HG03135 (cell line): Measurements from ENCODE around the gene P2RX6.
"Not testable (repeated sequence)": the region's sequence is repeated elsewhere in the genome, so short reads cannot be mapped to it uniquely, and the experiment has no call there.

Source experiments
- ATAC-seq: cut with Tn5 transposase; IDR thresholded peaks from one replicate; pipeline ENCODE4 v1.9.1; 2021; ENCODE audit warnings: mild to moderate bottlenecking, moderate library complexity; ENCODE audit not compliant: unreplicated experiment

Gene P2RX6

GRCh38 chr22:21051145-21051830, 36.3 kb downstream of the P2RX6 start:
- no peak for ATAC-seq

- ATAC-seq, result no peak
Observed at GRCh38 chr22:21051831-21052400, 37.0 kb downstream of the P2RX6 start.

GRCh38 chr22:21052715-21053459, 37.9 kb downstream of the P2RX6 start:
- ATAC-seq, result no peak

GRCh38 chr22:21054046-21054713, 39.2 kb downstream of the P2RX6 start:
- no peak for ATAC-seq

GRCh38 chr22:21054714-21055563, 40.0 kb downstream of the P2RX6 start:
- ATAC-seq, result no peak

- no peak for ATAC-seq
Observed at GRCh38 chr22:21055564-21055834, 40.5 kb downstream of the P2RX6 start.

DNA sequence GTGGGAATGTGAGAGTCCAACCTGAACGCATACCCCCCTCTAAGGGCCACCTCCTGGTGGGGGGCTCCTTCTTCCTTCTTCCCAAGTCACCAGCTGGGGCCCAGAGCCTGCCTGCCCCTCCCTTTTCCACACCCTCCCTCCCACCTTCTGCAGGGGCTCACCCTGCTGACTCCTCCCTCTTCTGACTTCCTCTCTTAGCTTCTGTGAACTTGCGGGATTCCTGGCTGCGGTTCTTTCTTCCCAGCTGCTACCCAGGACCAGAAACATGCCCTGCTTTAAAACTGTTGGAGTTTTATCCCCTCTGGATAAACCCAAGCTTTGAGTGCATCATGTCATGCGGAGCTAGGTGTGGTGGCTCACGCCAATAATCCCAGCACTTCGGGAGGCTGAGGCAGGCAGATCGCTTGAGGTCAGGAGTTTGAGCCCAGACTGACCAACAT, 40.9 kb downstream of the P2RX6 start:
- no peak for ATAC-seq

DNA sequence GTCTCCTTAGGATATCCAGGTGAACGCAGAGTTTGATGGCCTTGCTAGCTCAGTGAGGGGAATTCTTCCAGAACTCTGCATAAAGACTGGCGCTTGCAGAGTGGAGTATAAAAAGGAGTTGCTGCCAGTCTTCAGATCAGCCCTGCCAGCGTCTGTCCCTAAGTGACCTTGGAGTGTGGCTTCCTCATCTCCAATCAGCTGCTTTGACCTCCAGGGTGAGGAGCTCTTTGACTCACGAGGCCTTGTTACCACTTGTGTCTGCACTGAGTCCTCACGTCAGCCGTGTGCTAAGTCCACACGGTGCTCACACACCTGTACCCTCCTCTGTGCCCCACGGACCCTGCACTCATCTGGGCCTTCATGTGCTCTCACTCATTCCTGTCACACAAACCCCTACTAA, 45.4 kb downstream of the P2RX6 start:
- not testable (repeated sequence) for ATAC-seq

- not testable (repeated sequence) for ATAC-seq
Observed at GRCh38 chr22:21061660-21062321, 46.8 kb downstream of the P2RX6 start.

DNA sequence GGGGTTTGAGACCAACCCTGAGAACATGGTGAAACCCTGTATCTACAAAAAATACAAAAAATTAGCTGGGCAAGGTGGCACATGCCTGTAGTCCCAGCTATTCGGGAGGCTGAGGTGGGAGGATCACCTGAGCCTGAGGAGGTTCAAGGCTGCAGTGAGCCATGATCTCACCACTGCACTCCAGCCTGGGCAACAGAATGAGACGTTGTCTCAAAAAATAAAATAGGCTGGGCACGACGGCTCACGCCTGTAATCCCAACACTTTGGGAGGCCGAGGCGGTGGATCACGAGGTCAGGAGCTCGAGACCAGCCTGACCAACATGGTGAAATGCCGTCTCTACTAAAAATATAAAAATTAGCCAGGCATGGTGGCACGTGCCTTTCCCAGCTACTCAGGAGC, 49.5 kb downstream of the P2RX6 start:
- ATAC-seq, result not testable (repeated sequence)

- ATAC-seq, result no peak
Observed at GRCh38 chr22:21064917-21065864, 50.2 kb downstream of the P2RX6 start.

DNA sequence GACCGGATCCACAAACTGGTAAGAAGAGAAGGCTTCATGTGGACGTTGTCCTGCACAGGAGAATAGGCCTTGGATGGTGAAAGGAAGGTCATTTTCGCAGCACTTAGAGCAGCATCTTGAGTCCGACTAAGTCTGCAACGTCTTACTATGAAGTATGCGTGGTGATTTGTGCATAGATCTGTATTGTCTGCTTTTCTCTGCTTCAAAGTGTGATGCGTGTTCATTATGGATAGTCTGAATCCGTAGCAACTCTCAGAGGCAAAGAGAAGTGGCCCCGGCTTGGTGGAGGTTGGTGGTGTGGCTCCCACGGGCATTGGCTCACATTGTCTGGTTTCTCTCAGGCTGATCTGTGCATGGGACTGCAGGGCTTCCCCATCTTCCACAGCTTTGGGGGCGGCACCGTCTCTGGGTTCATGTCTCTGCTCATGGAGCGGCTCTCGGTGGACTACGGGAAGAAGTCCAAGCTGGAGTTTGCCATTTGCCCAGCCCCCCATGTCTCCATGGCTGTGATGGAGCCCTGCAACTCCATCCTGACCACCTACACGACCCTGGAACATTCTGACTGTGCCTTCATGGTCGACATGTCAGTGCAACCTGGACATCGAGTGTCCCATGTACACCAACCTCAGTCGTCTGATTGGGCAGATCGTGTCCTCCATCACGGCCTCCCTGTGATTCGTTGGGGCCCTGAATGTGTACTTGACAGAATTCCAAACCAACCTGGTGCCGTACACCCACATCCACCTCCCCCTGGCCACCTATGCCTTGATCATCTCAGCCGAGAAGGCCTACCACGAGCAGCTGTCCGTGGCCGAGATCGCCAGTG, 52.3 kb downstream of the P2RX6 start:
- no peak for ATAC-seq

DNA sequence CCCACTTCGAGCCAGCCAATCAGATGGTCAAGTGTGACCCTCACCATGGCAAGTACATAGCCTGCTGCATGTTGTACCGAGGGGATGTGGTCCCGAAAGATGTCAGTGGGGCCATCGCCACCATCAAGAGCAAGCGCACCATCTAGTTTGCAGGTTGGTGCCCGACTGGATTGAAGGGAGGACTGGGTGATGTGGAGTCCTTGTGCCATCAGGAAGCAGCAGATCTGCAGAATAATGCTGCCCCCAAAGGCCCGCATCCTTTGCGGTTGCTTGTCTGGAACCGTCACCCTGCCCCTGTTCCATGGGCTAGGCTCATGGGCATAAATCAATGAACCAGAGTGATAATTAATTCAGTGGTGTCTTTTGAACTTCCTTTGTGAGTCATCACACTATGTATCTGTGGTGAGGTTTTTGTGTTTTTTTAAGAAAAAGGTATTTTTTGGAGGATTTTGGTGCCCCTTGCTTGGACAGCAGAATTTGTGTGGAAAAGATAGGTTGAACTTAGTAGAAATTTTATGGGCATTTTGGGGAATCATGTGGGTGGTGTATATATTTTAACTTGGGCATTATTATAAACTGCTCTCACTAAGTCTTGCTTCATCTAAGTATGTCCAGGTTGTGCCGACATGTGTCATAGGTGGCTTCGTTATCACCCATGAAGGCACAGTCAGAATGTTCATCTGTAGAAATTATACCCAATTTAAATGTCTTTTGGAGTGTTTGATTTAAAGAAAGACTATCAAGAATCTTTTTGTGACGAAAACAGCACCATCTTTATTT, 53.1 kb downstream of the P2RX6 start:
- ATAC-seq, result no peak

GRCh38 chr22:21068681-21069276, 53.8 kb downstream of the P2RX6 start:
- no peak for ATAC-seq

DNA sequence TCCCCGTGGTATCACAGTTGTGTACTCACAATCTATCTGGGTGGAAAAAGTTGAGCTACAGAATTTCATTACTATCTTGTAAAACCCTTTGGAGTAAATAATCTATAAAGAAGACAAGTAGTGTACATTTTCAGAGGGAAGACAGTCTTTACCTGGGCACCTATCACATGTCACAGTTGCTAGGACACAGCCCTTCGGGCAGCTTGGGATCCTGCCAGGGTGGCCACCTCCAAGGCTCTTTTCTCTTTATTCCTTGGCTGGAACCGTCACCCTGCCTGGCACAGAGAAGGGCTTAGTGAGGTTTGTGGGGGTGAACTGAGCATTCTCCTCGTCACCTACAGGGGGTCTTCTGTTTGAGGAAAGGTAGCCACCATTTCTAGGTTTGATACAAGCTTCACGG, 54.4 kb downstream of the P2RX6 start:
- no peak for ATAC-seq

DNA sequence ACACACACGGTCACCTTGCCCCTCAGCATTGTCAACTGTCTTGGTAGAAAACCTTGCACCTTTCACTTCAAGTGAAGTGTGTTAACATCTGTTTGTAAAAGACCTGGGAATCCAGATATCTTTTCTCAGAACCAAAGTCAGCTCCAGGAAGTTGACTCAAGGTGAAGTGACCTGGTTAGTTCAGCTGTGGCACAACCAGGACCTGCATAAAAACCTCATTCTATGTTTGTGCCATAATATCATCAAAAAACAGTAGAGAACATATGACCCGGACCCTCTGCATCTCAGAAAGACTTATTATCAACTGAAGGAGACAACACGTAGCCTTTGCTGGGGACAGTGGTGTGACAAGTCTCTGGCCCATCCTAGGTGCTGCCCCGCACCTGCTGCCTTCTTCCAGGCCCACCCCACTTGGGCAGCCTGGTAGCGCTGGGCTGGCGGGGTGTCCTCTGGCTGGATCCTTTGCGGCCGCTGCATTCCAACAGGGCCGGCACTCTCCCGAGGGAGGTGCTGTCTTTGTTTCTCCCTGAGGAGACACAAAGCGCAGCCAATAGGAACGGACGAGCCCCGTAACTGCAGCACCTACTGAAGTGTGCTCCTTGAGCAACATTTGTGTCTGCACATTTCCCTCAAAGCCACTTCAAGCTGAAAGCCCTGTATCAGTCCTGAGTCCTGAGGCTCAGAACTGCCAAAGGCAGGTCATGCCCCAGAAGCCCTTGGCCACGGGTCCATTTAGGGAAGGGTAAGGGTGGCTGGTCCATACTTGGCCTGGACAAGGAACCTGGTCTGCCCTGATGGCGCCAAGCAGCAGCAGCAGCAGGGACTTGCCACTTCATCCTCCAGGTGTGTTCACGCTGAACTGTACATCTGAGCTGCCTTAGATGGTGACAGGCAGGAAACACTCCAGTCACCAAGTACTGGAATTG, 56.0 kb downstream of the P2RX6 start:
- ATAC-seq, result no peak
